TTC549 (cell line): ENCODE measurements around the gene CHD5.

ENCODE experiments used
- FAIRE-seq: peaks from 2 replicates; lab custom pipeline; 2012; peaks lifted over from hg19 to GRCh38; lab: Jason Lieb, UNC

CHD5 gene

GRCh38 chr1:6152181-6152580, 27.9 kb downstream of the CHD5 start:
- no peak for FAIRE-seq

- FAIRE-seq = no peak
Observed at GRCh38 chr1:6151291-6151822, 28.8 kb downstream of the CHD5 start.

GRCh38 chr1:6150006-6150938, 29.8 kb downstream of the CHD5 start:
- FAIRE-seq = no peak

GRCh38 chr1:6149597-6149996, 30.5 kb downstream of the CHD5 start:
- no peak for FAIRE-seq

- FAIRE-seq = no peak
Observed at GRCh38 chr1:6148497-6149241, 31.5 kb downstream of the CHD5 start.

- no peak for FAIRE-seq
Observed at GRCh38 chr1:6145864-6146410, 34.2 kb downstream of the CHD5 start.

GRCh38 chr1:6145396-6145750, 34.7 kb downstream of the CHD5 start:
- no peak for FAIRE-seq

GRCh38 chr1:6144647-6145395, 35.3 kb downstream of the CHD5 start:
- no peak for FAIRE-seq

GRCh38 chr1:6144175-6144574, 35.9 kb downstream of the CHD5 start:
- no peak for FAIRE-seq

GRCh38 chr1:6143395-6143794, 36.7 kb downstream of the CHD5 start:
- no peak for FAIRE-seq

- FAIRE-seq = no peak
Observed at GRCh38 chr1:6142734-6143133, 37.4 kb downstream of the CHD5 start.

GRCh38 chr1:6142036-6142621, 38.0 kb downstream of the CHD5 start:
- no peak for FAIRE-seq

GRCh38 chr1:6141592-6141991, 38.5 kb downstream of the CHD5 start:
- FAIRE-seq = no peak

GRCh38 chr1:6140413-6140812, 39.7 kb downstream of the CHD5 start:
- no peak for FAIRE-seq

GRCh38 chr1:6137758-6138157, 42.4 kb downstream of the CHD5 start:
- no peak for FAIRE-seq

GRCh38 chr1:6136516-6137220, 43.5 kb downstream of the CHD5 start:
- no peak for FAIRE-seq

- FAIRE-seq = no peak
Observed at GRCh38 chr1:6134741-6135510, 45.2 kb downstream of the CHD5 start.

- no peak for FAIRE-seq
Observed at GRCh38 chr1:6134206-6134605, 45.9 kb downstream of the CHD5 start.

- FAIRE-seq = no peak
Observed at GRCh38 chr1:6133146-6133895, 46.8 kb downstream of the CHD5 start.

- FAIRE-seq = no peak
Observed at GRCh38 chr1:6131561-6131960, 48.6 kb downstream of the CHD5 start.
